ENCODE results near the gene PHGDH.

The PHGDH gene

DNA sequence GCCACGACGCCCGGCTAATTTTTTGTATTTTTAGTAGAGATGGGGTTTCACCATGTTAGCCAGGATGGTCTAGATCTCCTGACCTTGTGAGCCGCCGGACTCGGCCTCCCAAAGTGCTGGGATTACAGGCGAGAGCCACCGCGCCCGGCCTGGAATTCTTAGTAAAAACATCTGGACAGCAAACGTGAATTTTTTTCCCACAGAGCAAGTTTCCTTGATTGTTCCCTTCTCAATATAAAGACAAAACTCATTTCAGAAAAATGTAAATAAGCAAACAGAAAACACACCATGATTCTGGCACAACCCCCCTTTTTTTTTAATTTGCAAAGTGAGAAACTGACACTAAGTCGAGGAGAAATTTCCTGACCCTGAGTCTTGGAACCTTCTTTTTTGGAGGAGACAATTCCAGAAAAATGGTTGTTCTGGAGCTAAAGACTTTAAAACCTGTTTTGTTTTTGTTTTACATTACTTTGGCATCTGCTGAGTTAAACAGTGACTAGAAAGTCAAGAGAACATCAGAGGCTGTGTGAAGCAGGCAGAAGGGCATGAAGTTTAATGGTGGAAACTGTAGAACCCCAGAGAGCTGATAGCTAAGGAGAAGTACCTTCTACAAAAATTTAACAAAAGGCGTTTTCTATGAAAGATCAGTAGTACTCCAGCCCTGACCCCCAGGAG lies 67.3 kb downstream of the PHGDH start:
- no peak overlapping the region for H3K27ac ChIP-seq
- POLR2A ChIA-PET (ENCODE audit: low non-redundant PET) = no interaction called here
- CTCF ChIA-PET = interaction anchor here (0.5 to 1.2 kb wide), 2 partner anchors 35 to 284 kb away, joined by 3 to 6 read pairs; no protein-coding TSS in a partner anchor
- TF ChIP-seq, protein P1, sequence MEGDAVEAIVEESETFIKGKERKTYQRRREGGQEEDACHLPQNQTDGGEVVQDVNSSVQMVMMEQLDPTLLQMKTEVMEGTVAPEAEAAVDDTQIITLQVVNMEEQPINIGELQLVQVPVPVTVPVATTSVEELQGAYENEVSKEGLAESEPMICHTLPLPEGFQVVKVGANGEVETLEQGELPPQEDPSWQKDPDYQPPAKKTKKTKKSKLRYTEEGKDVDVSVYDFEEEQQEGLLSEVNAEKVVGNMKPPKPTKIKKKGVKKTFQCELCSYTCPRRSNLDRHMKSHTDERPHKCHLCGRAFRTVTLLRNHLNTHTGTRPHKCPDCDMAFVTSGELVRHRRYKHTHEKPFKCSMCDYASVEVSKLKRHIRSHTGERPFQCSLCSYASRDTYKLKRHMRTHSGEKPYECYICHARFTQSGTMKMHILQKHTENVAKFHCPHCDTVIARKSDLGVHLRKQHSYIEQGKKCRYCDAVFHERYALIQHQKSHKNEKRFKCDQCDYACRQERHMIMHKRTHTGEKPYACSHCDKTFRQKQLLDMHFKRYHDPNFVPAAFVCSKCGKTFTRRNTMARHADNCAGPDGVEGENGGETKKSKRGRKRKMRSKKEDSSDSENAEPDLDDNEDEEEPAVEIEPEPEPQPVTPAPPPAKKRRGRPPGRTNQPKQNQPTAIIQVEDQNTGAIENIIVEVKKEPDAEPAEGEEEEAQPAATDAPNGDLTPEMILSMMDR (conservative IDR thresholded peaks at IDR 0.05; ENCODE audit: low read depth) = no peak
- DNase-seq (ENCODE audit: low spot score) = no peak

DNA sequence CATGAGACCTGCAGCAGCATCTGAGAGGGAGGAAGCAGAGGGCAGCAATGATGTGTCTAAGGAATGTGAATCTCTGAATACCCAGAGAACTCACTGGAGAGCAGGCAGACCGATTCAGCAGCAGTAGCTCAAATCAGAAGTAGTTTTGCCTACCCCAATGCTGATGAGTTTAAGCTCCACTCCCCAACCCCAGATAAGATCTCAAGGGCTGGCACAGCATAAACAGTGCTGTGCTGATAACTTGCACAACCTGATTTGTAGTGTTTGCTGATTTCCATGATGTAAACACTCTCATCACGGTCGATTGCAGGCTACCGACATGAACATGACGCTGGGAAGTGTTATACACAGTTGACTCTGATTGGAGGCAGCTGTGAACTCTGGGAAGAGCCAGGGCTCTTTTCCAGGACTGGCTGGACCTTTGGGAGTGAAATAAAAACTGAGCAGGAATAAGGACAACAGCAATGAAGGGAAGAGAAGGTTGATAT lies 68.2 kb downstream of the PHGDH start:
- no peak overlapping the region for H3K27ac ChIP-seq
- POLR2A ChIA-PET (ENCODE audit: low non-redundant PET) = no interaction called here
- TF ChIP-seq, protein P1 (conservative IDR thresholded peaks at IDR 0.05; ENCODE audit: low read depth) = no peak
- no peak for DNase-seq (ENCODE audit: low spot score)
- CTCF ChIA-PET = interaction anchor here (0.5 to 1.2 kb wide), 3 partner anchors 15 to 285 kb away, joined by 3 to 6 read pairs (median 3); no protein-coding TSS in a partner anchor

DNA sequence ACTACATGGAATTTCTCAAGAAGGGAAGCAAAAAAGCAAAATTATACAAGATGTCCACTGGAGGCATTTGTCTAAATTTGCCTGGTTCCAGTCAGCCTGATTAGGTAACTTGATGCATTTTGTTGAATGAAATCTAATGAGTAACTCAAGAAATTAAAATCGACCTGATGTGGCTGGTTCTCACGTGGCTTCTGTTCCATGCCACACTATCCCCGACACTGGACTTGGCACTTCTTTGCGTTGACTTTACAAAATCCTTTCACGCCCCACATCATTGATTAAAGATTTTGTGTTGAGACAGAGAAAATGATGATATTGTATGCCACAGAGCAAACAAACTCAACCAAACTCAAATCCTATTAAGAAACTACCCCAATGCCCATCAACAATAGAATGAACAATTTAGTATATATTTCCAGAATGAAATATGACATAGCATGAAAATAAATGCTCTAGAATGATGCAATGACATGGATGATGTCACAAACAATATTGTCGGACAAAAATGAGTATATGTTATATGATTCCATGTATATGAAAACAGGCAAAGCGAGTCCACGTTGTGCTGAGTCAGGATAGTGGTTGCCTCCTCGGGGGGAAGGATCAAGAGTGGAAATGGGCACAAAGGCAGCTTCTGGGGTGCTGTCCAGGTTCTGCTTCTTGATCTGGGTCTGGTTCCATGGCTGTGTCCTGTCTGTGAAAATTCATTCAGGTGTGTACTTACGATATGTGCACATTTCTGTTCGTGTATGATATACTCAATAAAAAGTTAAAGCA lies 69.9 kb downstream of the PHGDH start:
- ChIA-PET CTCF (no interaction called here), POLR2A (ENCODE audit: low non-redundant PET) (no interaction called here)
- TF ChIP-seq, protein P1 (conservative IDR thresholded peaks at IDR 0.05; ENCODE audit: low read depth) = no peak
- H3K27ac ChIP-seq = no peak overlapping the region
- DNase-seq (ENCODE audit: low spot score) = no peak

DNA sequence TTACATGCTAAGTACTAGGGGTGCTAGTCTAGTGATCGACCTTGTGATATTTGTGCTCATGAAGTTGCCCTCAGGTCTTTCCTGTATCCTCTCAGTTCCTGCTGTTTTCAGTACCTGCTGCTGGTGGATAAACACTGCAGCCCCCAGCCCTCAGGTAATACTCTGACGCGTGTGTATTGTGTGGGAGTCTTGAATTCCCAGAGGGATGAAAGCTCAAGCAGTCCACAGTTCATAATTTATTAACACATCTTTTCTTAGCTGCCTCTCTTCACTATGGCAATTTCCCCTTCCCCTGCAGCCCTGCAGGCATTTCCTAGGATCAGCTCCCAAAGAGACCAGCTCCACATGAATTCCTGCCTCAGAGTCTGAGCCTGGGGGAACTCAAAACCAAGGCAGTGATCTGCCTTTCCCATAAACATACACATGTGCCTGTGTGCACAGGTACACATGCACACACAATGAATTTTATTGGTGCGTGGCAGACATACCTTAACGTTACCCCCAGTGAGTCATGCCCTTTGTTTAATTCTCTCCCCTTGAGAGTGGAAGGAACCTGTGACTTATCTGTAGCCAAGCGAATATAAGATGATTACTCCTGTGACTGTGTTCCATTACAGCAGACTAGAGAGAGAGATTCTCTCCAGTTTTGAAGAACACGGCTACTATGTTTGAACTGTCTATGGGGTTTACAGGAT lies 71.0 kb downstream of the PHGDH start:
- DNase-seq (ENCODE audit: low spot score) = peak; percentile 50
- TF ChIP-seq, protein P1 (conservative IDR thresholded peaks at IDR 0.05; ENCODE audit: low read depth) = no peak
- CTCF ChIA-PET = interaction anchor here (1.1 kb wide), 1 partner anchor 39 kb away, joined by 3 read pairs; no protein-coding TSS in a partner anchor
- POLR2A ChIA-PET (ENCODE audit: low non-redundant PET) = no interaction called here
- no peak overlapping the region for H3K27ac ChIP-seq

DNA sequence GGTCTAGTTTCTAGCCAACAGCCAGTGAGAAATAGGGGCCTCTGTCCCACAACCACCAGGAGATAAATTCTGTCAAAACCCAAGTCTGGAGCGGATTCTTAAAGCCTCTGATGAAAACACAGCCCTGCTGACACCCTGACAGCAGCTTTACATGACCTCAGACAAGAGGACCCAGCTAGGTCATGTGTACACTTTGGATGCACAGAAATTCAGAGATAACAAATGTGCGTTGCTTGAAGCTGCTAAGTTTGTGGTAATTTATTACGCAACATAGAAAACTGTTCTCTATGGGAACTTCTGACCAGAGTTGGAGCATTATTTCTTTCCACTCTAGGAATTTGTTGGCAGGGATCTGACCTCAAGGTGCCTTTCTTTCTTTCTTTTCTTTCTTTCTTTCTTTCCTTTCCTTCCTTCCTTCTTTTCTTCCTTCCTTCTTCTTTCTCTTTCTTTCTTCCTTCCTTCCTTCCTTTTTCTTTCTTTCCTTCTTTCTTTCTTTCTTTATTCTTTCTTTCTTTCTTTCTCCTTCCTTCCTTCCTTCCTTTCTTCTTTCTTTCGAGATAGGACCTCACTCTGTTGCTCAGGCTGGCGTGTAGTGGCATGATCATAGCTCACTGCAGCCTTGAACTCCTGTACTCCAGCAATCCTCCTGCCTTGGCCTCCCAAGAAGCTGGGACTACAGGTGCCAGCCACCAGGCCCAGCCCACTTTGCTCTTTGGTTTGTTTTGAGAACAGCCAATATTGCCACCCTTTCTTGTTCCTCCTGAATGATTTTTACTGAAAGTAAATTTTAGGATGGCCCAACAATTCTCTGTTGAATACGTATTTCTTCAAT lies 71.8 kb downstream of the PHGDH start:
- CTCF ChIA-PET = interaction anchor here (1.1 kb wide), 1 partner anchor 40 kb away, joined by 3 read pairs; no protein-coding TSS in a partner anchor
- no peak for DNase-seq (ENCODE audit: low spot score)
- TF ChIP-seq, protein P1 (conservative IDR thresholded peaks at IDR 0.05; ENCODE audit: low read depth) = no peak
- no peak overlapping the region for H3K27ac ChIP-seq
- POLR2A ChIA-PET (ENCODE audit: low non-redundant PET) = interaction anchor here (0.9 kb wide), 1 partner anchor 56 kb away, joined by 3 read pairs; no protein-coding TSS in a partner anchor

All from RWPE1 (cell line).